Epithelial cell of alveolus of lung (primary cell): ENCODE results near the gene KBTBD6. TPM values are rescaled to one million over a fixed set of nuclear protein-coding genes. Genes with fewer than 3 reads are reported as not detected.

Experiments
- total RNA-seq: library from RNA; depleted of rRNA; stranded (reverse); fragments of >200 nt; gene quantifications from 2 replicates; pipeline ENCODE4 v1.2.1, GENCODE V29; 2015

KBTBD6 gene, protein sequence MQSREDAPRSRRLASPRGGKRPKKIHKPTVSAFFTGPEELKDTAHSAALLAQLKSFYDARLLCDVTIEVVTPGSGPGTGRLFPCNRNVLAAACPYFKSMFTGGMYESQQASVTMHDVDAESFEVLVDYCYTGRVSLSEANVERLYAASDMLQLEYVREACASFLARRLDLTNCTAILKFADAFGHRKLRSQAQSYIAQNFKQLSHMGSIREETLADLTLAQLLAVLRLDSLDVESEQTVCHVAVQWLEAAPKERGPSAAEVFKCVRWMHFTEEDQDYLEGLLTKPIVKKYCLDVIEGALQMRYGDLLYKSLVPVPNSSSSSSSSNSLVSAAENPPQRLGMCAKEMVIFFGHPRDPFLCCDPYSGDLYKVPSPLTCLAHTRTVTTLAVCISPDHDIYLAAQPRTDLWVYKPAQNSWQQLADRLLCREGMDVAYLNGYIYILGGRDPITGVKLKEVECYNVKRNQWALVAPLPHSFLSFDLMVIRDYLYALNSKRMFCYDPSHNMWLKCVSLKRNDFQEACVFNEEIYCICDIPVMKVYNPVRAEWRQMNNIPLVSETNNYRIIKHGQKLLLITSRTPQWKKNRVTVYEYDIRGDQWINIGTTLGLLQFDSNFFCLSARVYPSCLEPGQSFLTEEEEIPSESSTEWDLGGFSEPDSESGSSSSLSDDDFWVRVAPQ
- 8.3 and 13.7 TPM in 2 replicates for total RNA-seq

DNA sequence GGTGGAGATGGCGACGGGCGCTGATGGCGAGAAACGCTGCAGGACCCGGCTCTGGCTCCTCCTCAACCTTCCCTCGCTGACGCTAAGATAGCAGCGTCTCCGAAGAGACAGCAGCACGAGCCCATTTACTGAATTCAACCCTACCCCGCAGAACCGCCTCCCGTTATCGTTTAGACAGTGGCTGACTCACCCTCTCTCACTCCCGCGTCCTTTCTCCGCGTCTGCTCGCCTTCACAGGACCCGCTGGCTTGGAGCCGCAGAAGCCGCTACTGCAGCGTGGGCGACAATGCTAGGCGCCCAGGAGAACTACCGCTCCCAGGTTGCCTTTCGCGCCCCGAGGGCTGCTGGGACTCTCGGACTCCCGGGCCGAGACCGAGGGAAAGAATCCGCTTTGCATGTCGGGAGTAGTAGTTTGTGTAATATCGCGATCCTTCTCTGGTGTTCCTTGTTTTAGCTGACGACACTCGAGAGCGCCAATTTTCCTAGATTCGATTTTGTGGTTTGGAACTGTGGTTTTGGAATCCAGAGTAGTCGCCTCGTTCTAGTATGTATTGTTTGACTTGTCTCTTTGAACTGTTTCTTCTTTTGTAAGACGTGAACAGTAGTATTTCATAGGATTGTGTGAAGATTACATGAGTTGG is at the start of gene KBTBD6:
Gene KBTBD6, minus strand, starts transcription at position 291 of the 641 bp plus-strand sequence. CDS start 291 bp downstream, outside the sequence.

Other genes starting within 250 kb of the KBTBD6 start
- 29.5 and 43.6 TPM in 2 replicates for gene ELF1, start 113.5 kb downstream of the KBTBD6 start, total RNA-seq
- gene WBP4, start 71.3 kb downstream of the KBTBD6 start, total RNA-seq = 5.2 and 7.5 TPM in 2 replicates
- 2.5 and 6.8 TPM in 2 replicates for gene KBTBD7, start 61.8 kb upstream of the KBTBD6 start, total RNA-seq
- gene MTRF1, start 130.8 kb upstream of the KBTBD6 start, total RNA-seq = 5.3 and 12.7 TPM in 2 replicates
- gene NAA16, start 178.5 kb upstream of the KBTBD6 start, total RNA-seq = 6.3 and 10.5 TPM in 2 replicates